ENCODE measurements around the gene PWWP2B. TPM values are rescaled to one million over a fixed set of nuclear protein-coding genes. Genes with fewer than 3 reads are reported as not detected.
"Not testable (repeated sequence)": the region's sequence is repeated elsewhere in the genome, so short reads cannot be mapped to it uniquely, and the experiment has no call there.

The PWWP2B gene
- total RNA-seq, 1 donor from 2014 or later: 12.9 TPM

- DNase-seq (ENCODE audit: extremely low spot score, unreplicated experiment): no peak
- H3K4me1 Mint-ChIP-seq (ENCODE audit: unreplicated experiment): peaks cover 16% of the 10 kb centered on the region
- no peak overlapping the region for H3K4me3 Mint-ChIP-seq (ENCODE audit: unreplicated experiment)
- H3K27ac Mint-ChIP-seq (ENCODE audit: unreplicated experiment): no peak overlapping the region
- H3K36me3 Mint-ChIP-seq (ENCODE audit: unreplicated experiment): no peaks in the 10 kb centered on the region
- H3K27me3 Mint-ChIP-seq (ENCODE audit: unreplicated experiment): no peaks in the 10 kb centered on the region
- no peaks in the 10 kb centered on the region for H3K9me3 Mint-ChIP-seq (ENCODE audit: unreplicated experiment)
- no peak for TF ChIP-seq CTCF (IDR thresholded peaks at IDR 0.05)
Measured at GRCh38 chr10:132385721-132386418, 11.1 kb upstream of the PWWP2B start.

- no peak for DNase-seq (ENCODE audit: extremely low spot score, unreplicated experiment)
- no peaks in the 10 kb centered on the region for H3K9me3 Mint-ChIP-seq (ENCODE audit: unreplicated experiment)
- peaks cover 16% of the 10 kb centered on the region for H3K4me1 Mint-ChIP-seq (ENCODE audit: unreplicated experiment)
- TF ChIP-seq CTCF (IDR thresholded peaks at IDR 0.05): no peak
- no peaks in the 10 kb centered on the region for H3K27me3 Mint-ChIP-seq (ENCODE audit: unreplicated experiment)
- no peaks in the 10 kb centered on the region for H3K36me3 Mint-ChIP-seq (ENCODE audit: unreplicated experiment)
- no peak overlapping the region for H3K4me3 Mint-ChIP-seq (ENCODE audit: unreplicated experiment)
- H3K27ac Mint-ChIP-seq (ENCODE audit: unreplicated experiment): no peak overlapping the region
Measured at GRCh38 chr10:132386419-132386831, 10.6 kb upstream of the PWWP2B start.

GRCh38 chr10:132386896-132387295 is 10.1 kb upstream of the PWWP2B start:
- not testable (repeated sequence) for DNase-seq (ENCODE audit: extremely low spot score, unreplicated experiment); H3K27ac Mint-ChIP-seq (ENCODE audit: unreplicated experiment); H3K9me3 Mint-ChIP-seq (ENCODE audit: unreplicated experiment); H3K27me3 Mint-ChIP-seq (ENCODE audit: unreplicated experiment); H3K4me3 Mint-ChIP-seq (ENCODE audit: unreplicated experiment); H3K36me3 Mint-ChIP-seq (ENCODE audit: unreplicated experiment)
- peaks cover 16% of the 10 kb centered on the region for H3K4me1 Mint-ChIP-seq (ENCODE audit: unreplicated experiment)

- Mint-ChIP-seq H3K27ac (ENCODE audit: unreplicated experiment) (peak overlapping the region; percentile 71), H3K4me1 (ENCODE audit: unreplicated experiment) (peaks cover 16% of the 10 kb centered on the region), H3K4me3 (ENCODE audit: unreplicated experiment) (peak overlapping the region; percentile 45), H3K27me3 (ENCODE audit: unreplicated experiment) (no peaks in the 10 kb centered on the region), H3K36me3 (ENCODE audit: unreplicated experiment) (no peaks in the 10 kb centered on the region), H3K9me3 (ENCODE audit: unreplicated experiment) (no peaks in the 10 kb centered on the region)
- peak; percentile 67 for TF ChIP-seq CTCF (IDR thresholded peaks at IDR 0.05)
- no peak for DNase-seq (ENCODE audit: extremely low spot score, unreplicated experiment)
Measured at GRCh38 chr10:132387764-132388210, 9.2 kb upstream of the PWWP2B start.

- Mint-ChIP-seq H3K9me3 (ENCODE audit: unreplicated experiment) (no peaks in the 10 kb centered on the region), H3K27me3 (ENCODE audit: unreplicated experiment) (no peaks in the 10 kb centered on the region), H3K4me3 (ENCODE audit: unreplicated experiment) (no peak overlapping the region), H3K36me3 (ENCODE audit: unreplicated experiment) (no peaks in the 10 kb centered on the region), H3K4me1 (ENCODE audit: unreplicated experiment) (peaks cover 19% of the 10 kb centered on the region), H3K27ac (ENCODE audit: unreplicated experiment) (no peak overlapping the region)
- no peak for TF ChIP-seq CTCF (IDR thresholded peaks at IDR 0.05)
- no peak for DNase-seq (ENCODE audit: extremely low spot score, unreplicated experiment)
Measured at GRCh38 chr10:132388891-132389432, 8.0 kb upstream of the PWWP2B start.
